IMR-90 (cell line): ENCODE results near the gene HOXD9. TPM values are rescaled to one million over a fixed set of nuclear protein-coding genes. Genes with fewer than 3 reads are reported as not detected.

ENCODE experiments used
- ATAC-seq: fragments of 200-7000 bp; cut with Tn5 transposase; 2 replicates; pipeline ENCODE4 v1.9.1; 2020; ENCODE audit warnings: low read depth, mild to moderate bottlenecking, moderate library complexity
- BruUV-seq: library from RNA; stranded (reverse); fragments of 400-500 nt; replicated peaks from 2 replicates; lab custom pipeline; 2021; lab: Mats Ljungman, UMichigan
- CTCF ChIA-PET: fragments of 300-600 bp; formaldehyde crosslinking; extraction: SDS; loops from one replicate; lab custom pipeline; 2021; ENCODE audit warnings: antibody characterized with exemption; lab: Yijun Ruan, JAX
- POLR2A ChIA-PET: fragments of 300-600 bp; sonication (Branson Sonifier 250); formaldehyde crosslinking; loops from one replicate; lab custom pipeline; 2022; ENCODE audit warnings: antibody characterized with exemption; ENCODE audit not compliant: unreplicated experiment; lab: Charles Lee
- DNase-seq: peaks from one replicate; pipeline ENCODE4 v3.0.0; 2013
- H2AFZ ChIP-seq: replicated peaks from 2 replicates; pipeline ENCODE3; 2013; ENCODE audit warnings: low read length, mild to moderate bottlenecking; ENCODE audit not compliant: poor library complexity
- H2AK5ac ChIP-seq: 2 replicates; pipeline ENCODE4 v1.6.1; 2013; ENCODE audit warnings: low read depth, low read length, inconsistent platforms
- H2AK9ac ChIP-seq: replicated peaks from 2 replicates; pipeline ENCODE3; 2013; ENCODE audit warnings: mild to moderate bottlenecking, low read depth, low read length, moderate library complexity; ENCODE audit not compliant: poor library complexity
- H2BK120ac ChIP-seq: 2 replicates; pipeline ENCODE4 v1.6.1; 2013; ENCODE audit warnings: low read depth, low read length, inconsistent platforms
- H2BK15ac ChIP-seq: 3 replicates; pipeline ENCODE4 v1.6.1; 2013; ENCODE audit warnings: low read depth, low read length, inconsistent platforms
- H2BK20ac ChIP-seq: 2 replicates; pipeline ENCODE4 v1.6.1; 2013; ENCODE audit warnings: low read depth, mild to moderate bottlenecking, inconsistent platforms, low read length, moderate library complexity
- H2BK5ac ChIP-seq: 2 replicates; pipeline ENCODE4 v1.6.1; 2013; ENCODE audit warnings: mild to moderate bottlenecking, low read depth, low read length, inconsistent platforms; ENCODE audit not compliant: poor library complexity, severe bottlenecking
- H3K14ac ChIP-seq: replicated peaks from 2 replicates; pipeline ENCODE4 v1.6.1; 2013; ENCODE audit warnings: low read depth, low read length, inconsistent platforms
- H3K18ac ChIP-seq: 2 replicates; pipeline ENCODE4 v1.6.1; 2013; ENCODE audit warnings: low read depth, low read length, control low read depth
- H3K23ac ChIP-seq: 2 replicates; pipeline ENCODE4 v1.6.1; 2013; ENCODE audit warnings: low read depth, low read length, inconsistent platforms
- H3K27ac ChIP-seq: 2 replicates; pipeline ENCODE4 v1.5.1; 2013; ENCODE audit warnings: mild to moderate bottlenecking, control low read depth, low read length; ENCODE audit not compliant: insufficient read depth
- H3K27me3 ChIP-seq: 2 replicates; pipeline ENCODE4 v1.6.1; 2013; ENCODE audit warnings: low read length; ENCODE audit not compliant: control insufficient read depth, insufficient read depth
- H3K36me3 ChIP-seq: 2 replicates; pipeline ENCODE4 v1.6.1; 2013; ENCODE audit warnings: low read length, mixed read lengths; ENCODE audit not compliant: control insufficient read depth, insufficient read depth
- H3K4ac ChIP-seq: 2 replicates; pipeline ENCODE4 v1.6.1; 2013; ENCODE audit warnings: low read depth, low read length, inconsistent platforms
- H3K4me1 ChIP-seq: 2 replicates; pipeline ENCODE4 v1.6.1; 2013; ENCODE audit warnings: low read length, mixed read lengths; ENCODE audit not compliant: control insufficient read depth, insufficient read depth
- H3K4me2 ChIP-seq: 2 replicates; pipeline ENCODE4 v1.6.1; 2013; ENCODE audit warnings: low read depth, mild to moderate bottlenecking, control low read depth, low read length, moderate library complexity
- H3K4me3 ChIP-seq: 2 replicates; pipeline ENCODE4 v1.5.1; 2013; ENCODE audit warnings: low read depth, mild to moderate bottlenecking, control low read depth, low read length, moderate library complexity; ENCODE audit not compliant: insufficient read depth
- H3K56ac ChIP-seq: 2 replicates; pipeline ENCODE4 v1.6.1; 2013; ENCODE audit warnings: low read length, inconsistent platforms; ENCODE audit not compliant: insufficient read depth; ENCODE audit errors: extremely low read depth
- H3K79me1 ChIP-seq, 2 experiments: 2 replicates each; pipeline ENCODE4 v1.6.1; 2013; ENCODE audit warnings: low read length in 2 of 2, inconsistent platforms in 1 of 2, low read depth in 1 of 2
- H3K9ac ChIP-seq: 2 replicates; pipeline ENCODE4 v1.6.1; 2013; ENCODE audit warnings: low read depth, low read length, control low read depth
- H3K9me1 ChIP-seq: 2 replicates; pipeline ENCODE4 v1.6.1; 2013; ENCODE audit warnings: low read length, inconsistent platforms; ENCODE audit not compliant: insufficient read depth
- H3K9me3 ChIP-seq: 2 replicates; pipeline ENCODE4 v1.6.1; 2013; ENCODE audit warnings: low read length; ENCODE audit not compliant: control insufficient read depth, insufficient read depth
- H4K20me1 ChIP-seq: 2 replicates; pipeline ENCODE4 v1.6.1; 2013; ENCODE audit warnings: low read length, inconsistent platforms; ENCODE audit not compliant: insufficient read depth
- H4K5ac ChIP-seq: 2 replicates; pipeline ENCODE4 v1.6.1; 2013; ENCODE audit warnings: mild to moderate bottlenecking, low read depth, low read length, control low read depth
- H4K8ac ChIP-seq, 2 experiments: 2 replicates each; pipeline ENCODE4 v1.6.1; 2013; ENCODE audit warnings: low read depth in 2 of 2, low read length in 2 of 2, control low read depth in 1 of 2, inconsistent platforms in 1 of 2
- H4K91ac ChIP-seq: 2 replicates; pipeline ENCODE4 v1.6.1; 2013; ENCODE audit warnings: low read depth, low read length, inconsistent platforms; ENCODE audit not compliant: insufficient read depth
- BHLHE40 ChIP-seq: fragments of 150-350 bp; IDR thresholded peaks from 2 replicates; pipeline ENCODE4 v1.6.1; 2016; ENCODE audit warnings: mild to moderate bottlenecking, low read depth, low read length
- CEBPB ChIP-seq: IDR thresholded peaks from 2 replicates; pipeline ENCODE4 v1.6.1; 2012; ENCODE audit warnings: low read depth, low read length, improper control_type of control experiment
- CHD1 ChIP-seq: IDR thresholded peaks from 2 replicates; pipeline ENCODE4 v1.6.1; 2012; ENCODE audit warnings: low read depth, low read length, improper control_type of control experiment
- CTCF ChIP-seq: conservative IDR thresholded peaks from 2 replicates; pipeline ENCODE4 v1.5.1; 2012; ENCODE audit warnings: mild to moderate bottlenecking, low read depth, low read length, improper control_type of control experiment
- ELK1 ChIP-seq: fragments of 150-350 bp; IDR thresholded peaks from 2 replicates; pipeline ENCODE4 v1.6.1; 2016; ENCODE audit warnings: low read depth, mild to moderate bottlenecking, low read length, moderate library complexity, borderline replicate concordance
- FOS ChIP-seq: fragments of 150-350 bp; IDR thresholded peaks from 2 replicates; pipeline ENCODE4 v1.6.1; 2016; ENCODE audit warnings: low read depth, low read length
- MAFK ChIP-seq: IDR thresholded peaks from 2 replicates; pipeline ENCODE4 v1.6.1; 2012; ENCODE audit warnings: low read depth, low read length, improper control_type of control experiment
- MAZ ChIP-seq: IDR thresholded peaks from 2 replicates; pipeline ENCODE4 v1.6.1; 2012; ENCODE audit warnings: low read depth, mild to moderate bottlenecking, low read length, improper control_type of control experiment, moderate library complexity, borderline replicate concordance
- MXI1 ChIP-seq: IDR thresholded peaks from 2 replicates; pipeline ENCODE4 v1.6.1; 2012; ENCODE audit warnings: low read depth, mild to moderate bottlenecking, low read length, moderate library complexity, borderline replicate concordance
- NFE2L2 ChIP-seq: fragments of 150-350 bp; IDR thresholded peaks from 2 replicates; pipeline ENCODE4 v1.6.1; 2016; ENCODE audit warnings: low read depth, mild to moderate bottlenecking, low read length
- POLR2A ChIP-seq: IDR thresholded peaks from 2 replicates; pipeline ENCODE4 v1.6.1; 2012; ENCODE audit warnings: mild to moderate bottlenecking, low read depth, low read length
- RAD21 ChIP-seq: IDR thresholded peaks from 2 replicates; pipeline ENCODE4 v1.6.1; 2012; ENCODE audit warnings: low read length, improper control_type of control experiment
- RCOR1 ChIP-seq: IDR thresholded peaks from 2 replicates; pipeline ENCODE4 v1.6.1; 2012; ENCODE audit warnings: mild to moderate bottlenecking, low read length, improper control_type of control experiment; ENCODE audit not compliant: insufficient replicate concordance
- RFX5 ChIP-seq: IDR thresholded peaks from 2 replicates; pipeline ENCODE4 v1.8.0; 2012; ENCODE audit warnings: low read depth, mild to moderate bottlenecking, low read length, moderate library complexity
- SMC3 ChIP-seq: fragments of 150-350 bp; IDR thresholded peaks from 2 replicates; pipeline ENCODE4 v1.6.1; 2016; ENCODE audit warnings: low read depth, mild to moderate bottlenecking, antibody characterized with exemption, low read length, moderate library complexity
- WGBS, 2 experiments: methylation state at CpG; one replicate each; pipeline versions ENCODE4 v1.1.5 to v1.1.7; 2013; ENCODE audit warnings: missing lambda C conversion rate in 2 of 2; ENCODE audit not compliant: insufficient read length in 1 of 2; ENCODE audit errors: extremely low coverage in 2 of 2; 5-methylcytosine and 5-hydroxymethylcytosine counted together
- dilution Hi-C: fragments of 300-500 bp; cut with HindIII; formaldehyde crosslinking; loops from one replicate; pipeline ENCODE4 v1.14.3; 2018; ENCODE audit warnings: low sequenced_read_pairs; ENCODE audit not compliant: unreplicated experiment
- in situ Hi-C: fragments of 300-500 bp; cut with MboI; formaldehyde crosslinking; loops from 3 replicates; pipeline ENCODE4 v1.14.3; 2019; ENCODE audit warnings: low sequenced_read_pairs, inconsistent platforms, mixed read lengths
- intact Hi-C: fragments of 100-400 bp; cut with micrococcal nuclease; formaldehyde crosslinking; loops from 2 replicates; pipeline ENCODE4 v1.10.0; 2022
- polyA plus RNA-seq, 3 experiments: library from polyadenylated mRNA; depleted of rRNA; stranded (reverse); fragments of >200 nt; gene quantifications; 2 replicates each; pipeline ENCODE4 v1.2.3, GENCODE V29; 2012; ENCODE audit warnings: low replicate concordance in 1 of 3
- total RNA-seq: library from RNA; depleted of rRNA; stranded (reverse); fragments of >200 nt; gene quantifications from 2 replicates; pipeline ENCODE4 v1.2.3, GENCODE V29; 2012
- TF ChIP-seq, protein P1 (sequence below): fragments of 150-350 bp; IDR thresholded peaks from 2 replicates; pipeline ENCODE4 v1.6.1; 2017; ENCODE audit warnings: mild to moderate bottlenecking, antibody characterized with exemption, low read length, low read depth

The HOXD9 gene
- total and polyA plus RNA-seq, 2 of the 4 experiments (the other 2 are of a cell fraction): not detected

- BruUV-seq: no TSS peak
Observed at GRCh38 chr2:176083796-176084261, 38.7 kb upstream of the HOXD9 start, which contains the start of gene EVX2. TSS of gene EVX2 (minus strand) at chr2:176083962. CDS start at chr2:176083776, 186 bp downstream.

More at GRCh38 chr2:176083796-176084261, 38.7 kb upstream of the HOXD9 start, which contains the start of gene EVX2:
- Histone ChIP-seq H2AK5ac (no peak within 1 kb of the TSS), H2AK9ac (no peak within 1 kb of the TSS), H3K18ac (no peak within 1 kb of the TSS), H4K91ac (no peak within 1 kb of the TSS), H4K20me1 (peaks cover 3% of the 10 kb centered on the region; the same call in 1 of the 2 replicates), H2AFZ (peak within 1 kb of the TSS; percentile 18), H3K14ac (no peak within 1 kb of the TSS), H3K4ac (no peak within 1 kb of the TSS), H3K79me1 (no peaks in the 10 kb centered on the region), H4K5ac (no peak within 1 kb of the TSS), H2BK120ac (no peak within 1 kb of the TSS), H2BK5ac (no peak within 1 kb of the TSS), H3K4me3 (no peak within 1 kb of the TSS), H4K8ac (no peak within 1 kb of the TSS), H3K56ac (no peak within 1 kb of the TSS), H2BK20ac (no peak within 1 kb of the TSS), H3K4me2 (no peak within 1 kb of the TSS), H3K9ac (no peak within 1 kb of the TSS), H3K9me1 (no peaks in the 10 kb centered on the region), H3K27ac (no peak within 1 kb of the TSS), H3K23ac (no peak within 1 kb of the TSS), H3K9me3 (peaks cover 30% of the 10 kb centered on the region), H2BK15ac (no peak within 1 kb of the TSS), H3K4me1 (peaks cover 1% of the 10 kb centered on the region), H3K36me3 (no peaks in the 10 kb centered on the region), H3K27me3 (peaks cover 90% of the 10 kb centered on the region)
- in situ Hi-C loops (loop anchor here (25.0 kb wide), 2 partner anchors 1047 to 1347 kb away; no protein-coding TSS in a partner anchor), intact Hi-C loops (no loop called here), dilution Hi-C loops (no loop called here)
- TF ChIP-seq POLR2A (no peak), RAD21 (no peak), RFX5 (no peak), CTCF (no peak), RCOR1 (no peak), MXI1 (no peak), CEBPB (no peak), MAFK (no peak), SMC3 (no peak), FOS (no peak), BHLHE40 (no peak), MAZ (no peak), NFE2L2 (no peak), ELK1 (no peak), CHD1 (no peak)
- TF ChIP-seq, protein P1, sequence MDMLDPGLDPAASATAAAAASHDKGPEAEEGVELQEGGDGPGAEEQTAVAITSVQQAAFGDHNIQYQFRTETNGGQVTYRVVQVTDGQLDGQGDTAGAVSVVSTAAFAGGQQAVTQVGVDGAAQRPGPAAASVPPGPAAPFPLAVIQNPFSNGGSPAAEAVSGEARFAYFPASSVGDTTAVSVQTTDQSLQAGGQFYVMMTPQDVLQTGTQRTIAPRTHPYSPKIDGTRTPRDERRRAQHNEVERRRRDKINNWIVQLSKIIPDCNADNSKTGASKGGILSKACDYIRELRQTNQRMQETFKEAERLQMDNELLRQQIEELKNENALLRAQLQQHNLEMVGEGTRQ: no peak
- WGBS, 2 experiments: no CpG with 5 or more reads among the region's 27 CpGs
- ATAC-seq (no peak), DNase-seq (no peak)
- CTCF ChIA-PET: interaction anchor here (0.5 kb wide), 1 partner anchor 376 kb away, joined by 4 read pairs; no protein-coding TSS in a partner anchor
- POLR2A ChIA-PET: no interaction called here
